Measurements from ENCODE around the gene MAGEF1. TPM values are rescaled to one million over a fixed set of nuclear protein-coding genes. Genes with fewer than 3 reads are reported as not detected.
A peak's percentile ranks its signal among the peaks of the same experiment; 100 is the strongest.

MAGEF1 gene
- total RNA-seq, 2 experiments from 2014 or later: 4.9 to 6.0 TPM

DNA sequence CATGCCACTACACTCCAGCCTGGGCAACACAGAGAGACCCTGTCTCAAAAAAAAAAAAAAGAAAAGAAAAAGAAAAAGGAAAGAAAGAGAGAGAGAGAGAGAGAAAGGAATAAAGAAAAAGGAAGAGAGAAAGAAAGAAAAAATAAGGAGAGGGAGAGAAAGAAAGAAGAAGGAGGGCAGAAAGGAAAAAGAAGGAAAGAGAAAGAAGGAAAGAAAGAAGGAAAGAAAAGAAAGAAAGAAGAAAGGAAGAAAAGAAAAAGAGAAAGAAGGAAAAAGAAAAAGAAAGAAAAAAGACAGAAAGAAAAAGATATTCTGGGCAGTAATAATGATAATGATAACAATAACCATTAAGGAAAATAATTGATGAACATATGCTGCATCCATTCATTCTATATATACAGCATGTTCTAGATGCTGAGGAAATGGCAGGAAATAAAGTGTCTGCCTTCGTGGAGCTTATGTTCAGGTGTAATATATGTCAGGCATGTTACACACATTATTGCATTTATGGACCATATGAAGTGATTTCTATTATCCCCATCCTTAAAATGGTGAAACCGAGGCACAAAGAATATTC is 37.4 kb upstream of the MAGEF1 start:
- POLR2A ChIA-PET: interaction anchor here (0.7 kb wide), 1 partner anchor 15 kb away, joined by 6 read pairs; no protein-coding TSS in a partner anchor
- H3K36me3 Mint-ChIP-seq: peaks cover 1% of the 10 kb centered on the region
- no peaks in the 10 kb centered on the region for H3K9me3 Mint-ChIP-seq
- ATAC-seq (ENCODE audit: low read depth) (no peak), DNase-seq (no peak)
- peaks cover 15% of the 10 kb centered on the region for H3K27me3 Mint-ChIP-seq
- H3K27ac Mint-ChIP-seq: no peak overlapping the region
- H3K4me3 Mint-ChIP-seq: no peak overlapping the region
- peaks cover 5% of the 10 kb centered on the region for H3K4me1 Mint-ChIP-seq

DNA sequence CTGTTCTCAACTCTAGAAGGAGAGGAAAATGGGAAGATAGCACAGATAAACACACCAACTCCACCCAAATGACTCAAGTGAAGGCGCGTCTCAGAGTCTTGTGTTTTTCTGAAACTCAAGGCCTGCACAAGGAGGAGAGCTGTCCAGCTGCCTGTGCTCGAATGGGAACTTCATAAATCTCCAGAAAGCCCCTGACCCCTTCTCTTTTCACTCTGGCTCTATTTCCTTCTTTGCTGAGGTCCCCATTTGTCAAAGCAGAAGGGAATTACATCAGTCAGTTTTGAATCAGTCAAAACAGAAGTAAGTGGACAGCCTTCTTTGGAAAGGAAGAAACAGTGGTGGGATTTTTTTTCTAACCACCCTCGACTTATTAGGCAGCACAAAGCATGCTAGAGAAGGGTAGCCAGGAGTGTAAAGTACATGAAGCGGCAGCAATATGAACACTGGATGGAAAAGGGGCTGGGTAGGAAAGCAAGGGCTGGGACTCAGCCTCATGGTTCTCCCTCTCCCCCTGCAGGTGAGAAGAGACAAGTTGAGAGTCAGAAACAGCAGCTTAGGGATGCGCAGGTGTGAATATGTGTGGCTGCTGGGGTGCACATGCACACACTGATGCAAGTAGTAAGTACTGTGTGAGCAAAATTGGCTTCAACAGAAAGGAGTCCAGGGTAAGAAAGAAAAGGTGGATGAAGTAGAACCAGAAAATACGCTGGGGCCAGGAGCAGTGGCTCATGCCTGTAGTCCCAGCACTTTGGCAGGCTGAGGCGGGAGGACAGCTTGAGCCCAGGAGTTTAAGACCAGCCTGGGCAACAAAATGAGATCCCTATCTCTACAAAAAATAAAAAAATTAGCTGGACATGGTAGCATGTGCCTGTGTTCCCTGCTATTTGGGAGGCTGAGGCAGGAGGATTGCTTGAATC is 36.6 kb upstream of the MAGEF1 start:
- Mint-ChIP-seq H3K4me1 (peaks cover 5% of the 10 kb centered on the region), H3K27me3 (peaks cover 15% of the 10 kb centered on the region), H3K9me3 (no peaks in the 10 kb centered on the region), H3K27ac (no peak overlapping the region), H3K4me3 (no peak overlapping the region), H3K36me3 (peaks cover 1% of the 10 kb centered on the region)
- POLR2A ChIA-PET: interaction anchor here (0.7 kb wide), 1 partner anchor 14 kb away, joined by 6 read pairs; no protein-coding TSS in a partner anchor
- ATAC-seq (ENCODE audit: low read depth) (no peak), DNase-seq (no peak)

DNA sequence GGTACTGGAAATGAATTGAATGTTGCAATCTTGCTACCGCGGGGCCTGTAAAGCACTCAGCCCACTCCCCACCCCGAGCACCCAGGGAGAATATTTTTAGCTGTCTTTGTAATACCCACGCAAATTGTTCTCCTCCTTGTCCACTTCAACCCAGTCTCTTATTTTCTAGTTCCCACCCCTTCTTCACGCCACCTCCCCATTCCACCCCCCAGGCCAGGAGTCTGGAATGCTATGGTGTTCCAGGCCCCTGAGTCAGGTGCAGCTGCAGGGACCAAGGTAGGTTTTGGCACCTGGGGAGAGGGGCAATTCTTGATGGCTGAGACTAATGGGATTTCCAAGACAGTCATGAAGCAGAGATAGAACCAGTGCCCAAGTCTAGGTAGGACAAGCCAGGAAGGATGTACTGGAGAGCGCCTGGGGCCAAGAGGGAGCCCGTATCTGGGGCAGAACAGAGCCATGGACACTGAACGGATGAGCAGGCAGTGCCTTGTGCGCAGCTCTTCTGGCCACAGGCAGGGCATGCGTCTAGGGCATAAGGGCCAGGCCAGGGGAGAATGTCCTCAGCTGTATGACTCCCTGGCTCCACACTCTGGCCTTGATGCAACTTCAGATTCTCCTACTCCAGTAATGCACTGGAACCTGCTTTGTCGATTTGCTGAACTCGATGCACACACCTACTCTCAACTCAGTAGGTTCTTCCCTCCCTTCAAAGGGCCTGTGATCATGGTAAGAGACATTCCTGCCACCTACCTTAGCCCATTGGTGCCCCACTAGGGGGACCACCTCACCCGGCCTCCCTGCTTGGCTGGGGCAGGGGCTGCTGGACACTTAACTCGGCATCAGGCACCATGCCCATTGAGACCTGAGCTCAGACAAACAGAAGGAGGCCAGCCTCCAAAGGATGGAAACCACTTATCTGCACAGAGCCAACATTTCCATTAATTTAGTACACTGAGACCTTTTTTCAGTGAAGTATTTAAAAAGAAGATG is 34.6 kb upstream of the MAGEF1 start:
- POLR2A ChIA-PET: no interaction called here
- DNase-seq (no peak), ATAC-seq (ENCODE audit: low read depth) (no peak)
- H3K36me3 Mint-ChIP-seq: no peaks in the 10 kb centered on the region
- no peaks in the 10 kb centered on the region for H3K9me3 Mint-ChIP-seq
- peaks cover 11% of the 10 kb centered on the region for H3K27me3 Mint-ChIP-seq
- H3K4me3 Mint-ChIP-seq: no peak overlapping the region
- H3K4me1 Mint-ChIP-seq: peaks cover 3% of the 10 kb centered on the region
- H3K27ac Mint-ChIP-seq: no peak overlapping the region

DNA sequence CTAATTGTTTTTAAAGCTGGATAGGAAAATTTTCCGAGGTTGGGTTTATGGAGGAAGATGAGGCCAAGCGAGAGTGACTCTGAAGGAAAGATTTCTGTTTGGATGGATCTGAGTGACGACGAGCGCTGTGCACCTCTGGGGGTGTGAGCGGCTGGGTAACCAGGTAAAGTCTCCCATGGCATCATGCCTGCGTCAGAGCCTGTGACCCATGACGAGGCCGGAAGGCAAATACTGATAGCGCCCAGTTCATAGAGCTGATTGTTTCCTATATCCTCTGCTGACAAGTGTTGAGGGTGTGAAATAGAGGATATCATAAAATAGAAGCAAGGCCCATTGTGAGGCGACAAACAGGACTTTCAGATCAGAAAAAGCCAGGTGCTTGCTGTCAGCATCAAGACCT is 33.7 kb upstream of the MAGEF1 start:
- POLR2A ChIA-PET: no interaction called here
- Mint-ChIP-seq H3K27me3 (peaks cover 11% of the 10 kb centered on the region), H3K36me3 (no peaks in the 10 kb centered on the region), H3K27ac (no peak overlapping the region), H3K4me1 (peaks cover 3% of the 10 kb centered on the region), H3K9me3 (no peaks in the 10 kb centered on the region), H3K4me3 (no peak overlapping the region)
- no peak for DNase-seq
- ATAC-seq (ENCODE audit: low read depth): no peak

DNA sequence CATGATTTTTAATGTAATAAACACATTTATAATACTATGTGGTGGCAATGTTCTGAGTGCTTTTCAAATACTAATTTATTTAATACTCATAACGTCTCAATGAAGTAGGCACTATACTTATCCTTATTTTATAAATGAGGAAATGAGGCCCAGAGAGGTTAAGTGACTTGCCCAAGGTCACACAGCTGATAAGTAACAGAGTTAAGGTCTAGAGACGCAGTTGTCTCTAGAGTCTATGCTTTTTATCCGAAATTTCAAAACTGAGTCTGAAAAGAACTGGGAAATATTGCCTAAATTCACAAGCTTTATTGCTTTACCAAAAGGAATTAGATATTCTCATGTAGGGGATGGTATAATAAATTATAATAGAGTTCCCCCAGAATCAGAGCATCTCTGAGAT is 31.4 kb upstream of the MAGEF1 start:
- no peak for DNase-seq
- H3K4me1 Mint-ChIP-seq: peaks cover 2% of the 10 kb centered on the region

DNA sequence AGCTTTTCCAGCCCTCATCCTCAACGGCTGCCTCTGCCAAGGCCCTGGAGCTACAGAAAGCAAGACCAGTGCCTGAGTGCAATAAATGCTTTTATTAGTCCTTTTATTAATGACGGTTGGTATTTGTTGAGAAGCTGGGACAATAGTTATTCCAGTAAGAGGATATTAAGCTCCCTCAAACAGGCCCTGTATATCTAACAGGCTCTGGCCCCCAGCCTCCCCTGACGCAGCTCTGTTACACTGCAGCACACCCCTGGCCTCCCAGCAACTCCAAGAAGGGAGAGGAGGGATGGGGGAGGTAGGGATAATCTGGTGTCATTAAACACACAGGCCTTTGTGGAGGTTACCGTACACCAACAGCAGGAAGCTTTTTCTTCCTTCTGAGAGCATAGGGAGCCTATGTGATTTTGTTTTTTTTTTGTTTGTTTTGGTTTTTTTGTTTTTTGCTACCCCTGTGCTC is 30.8 kb upstream of the MAGEF1 start:
- no peak for ATAC-seq (ENCODE audit: low read depth)
- DNase-seq: no peak
- no peaks in the 10 kb centered on the region for H3K36me3 Mint-ChIP-seq
- no peak overlapping the region for H3K4me3 Mint-ChIP-seq
- H3K27ac Mint-ChIP-seq: no peak overlapping the region
- POLR2A ChIA-PET: no interaction called here
- H3K27me3 Mint-ChIP-seq: peaks cover 12% of the 10 kb centered on the region
- no peaks in the 10 kb centered on the region for H3K4me1 Mint-ChIP-seq
- H3K9me3 Mint-ChIP-seq: no peaks in the 10 kb centered on the region

More for the DNA sequence above, 31.4 kb upstream of the MAGEF1 start:
- no peak for ATAC-seq (ENCODE audit: low read depth)
- Mint-ChIP-seq H3K4me3 (no peak overlapping the region), H3K9me3 (no peaks in the 10 kb centered on the region), H3K27ac (no peak overlapping the region), H3K36me3 (no peaks in the 10 kb centered on the region), H3K27me3 (peaks cover 12% of the 10 kb centered on the region)
- POLR2A ChIA-PET: no interaction called here

DNA sequence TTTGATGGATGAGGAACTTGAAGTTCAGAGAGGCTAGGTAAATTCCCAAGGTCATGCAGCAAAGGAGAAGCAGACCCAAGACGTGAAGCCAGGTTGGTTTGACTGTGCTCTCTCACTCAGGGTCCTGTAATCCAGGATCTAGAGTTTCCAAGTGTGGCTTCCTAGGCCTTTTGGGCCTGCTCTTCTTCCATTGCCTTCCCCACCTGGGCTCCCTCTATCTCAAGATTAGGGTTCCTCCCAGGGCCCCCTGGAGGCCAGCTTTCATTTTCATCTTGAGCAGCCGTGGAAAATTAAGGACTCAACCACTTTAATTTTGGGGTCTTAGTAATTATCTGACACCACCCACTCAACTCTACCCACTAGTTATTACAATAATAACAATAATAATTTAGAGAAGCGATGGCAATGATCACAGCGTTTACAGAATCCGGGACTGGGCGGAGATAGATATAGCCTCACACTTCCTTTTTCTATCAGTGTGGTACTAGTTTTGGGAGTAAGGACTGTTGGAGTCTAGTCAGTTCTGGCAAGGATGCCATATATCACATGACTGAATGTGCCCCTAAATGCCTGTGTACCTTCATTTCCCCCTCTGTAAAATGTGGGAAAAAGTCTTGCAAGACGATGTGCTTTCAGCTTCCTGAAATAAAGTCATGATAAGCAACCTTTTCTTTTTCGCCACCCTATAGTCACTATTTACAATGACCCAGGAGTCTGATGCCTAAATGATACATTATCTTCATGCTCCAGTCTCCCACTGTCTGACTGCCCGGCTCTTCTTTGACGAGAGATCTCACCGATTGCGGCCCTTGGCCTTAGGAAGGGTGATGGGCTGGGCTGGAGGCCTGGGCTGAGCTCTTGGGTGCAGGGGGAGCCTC is 30.2 kb upstream of the MAGEF1 start:
- no peaks in the 10 kb centered on the region for H3K4me1 Mint-ChIP-seq
- POLR2A ChIA-PET: interaction anchor here (0.6 kb wide), 1 partner anchor 9 kb away, joined by 3 read pairs; no protein-coding TSS in a partner anchor
- no peak overlapping the region for H3K4me3 Mint-ChIP-seq
- no peak for ATAC-seq (ENCODE audit: low read depth)
- H3K9me3 Mint-ChIP-seq: no peaks in the 10 kb centered on the region
- H3K27me3 Mint-ChIP-seq: peaks cover 15% of the 10 kb centered on the region
- no peaks in the 10 kb centered on the region for H3K36me3 Mint-ChIP-seq
- DNase-seq: peak; percentile 9
- H3K27ac Mint-ChIP-seq: no peak overlapping the region

DNA sequence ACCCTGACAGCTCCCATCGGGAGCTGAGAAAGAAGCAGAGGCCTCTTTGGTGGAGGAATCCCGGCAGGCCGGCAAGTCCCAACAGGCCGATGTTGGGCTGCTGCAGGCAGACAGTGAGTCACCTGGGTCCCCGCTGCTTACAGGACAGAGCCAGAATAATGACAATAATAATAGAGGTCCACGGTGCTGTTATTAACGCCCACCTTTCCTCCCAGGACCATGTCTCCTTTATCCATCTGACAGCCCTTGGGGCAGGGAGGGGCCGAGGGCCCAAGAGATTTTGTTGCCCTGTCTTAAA is 29.3 kb upstream of the MAGEF1 start:
- no peaks in the 10 kb centered on the region for H3K36me3 Mint-ChIP-seq
- ATAC-seq (ENCODE audit: low read depth) (no peak), DNase-seq (no peak)
- peaks cover 11% of the 10 kb centered on the region for H3K27me3 Mint-ChIP-seq
- no peaks in the 10 kb centered on the region for H3K9me3 Mint-ChIP-seq
- H3K4me1 Mint-ChIP-seq: no peaks in the 10 kb centered on the region
- H3K27ac Mint-ChIP-seq: no peak overlapping the region
- POLR2A ChIA-PET: no interaction called here
- H3K4me3 Mint-ChIP-seq: no peak overlapping the region

DNA sequence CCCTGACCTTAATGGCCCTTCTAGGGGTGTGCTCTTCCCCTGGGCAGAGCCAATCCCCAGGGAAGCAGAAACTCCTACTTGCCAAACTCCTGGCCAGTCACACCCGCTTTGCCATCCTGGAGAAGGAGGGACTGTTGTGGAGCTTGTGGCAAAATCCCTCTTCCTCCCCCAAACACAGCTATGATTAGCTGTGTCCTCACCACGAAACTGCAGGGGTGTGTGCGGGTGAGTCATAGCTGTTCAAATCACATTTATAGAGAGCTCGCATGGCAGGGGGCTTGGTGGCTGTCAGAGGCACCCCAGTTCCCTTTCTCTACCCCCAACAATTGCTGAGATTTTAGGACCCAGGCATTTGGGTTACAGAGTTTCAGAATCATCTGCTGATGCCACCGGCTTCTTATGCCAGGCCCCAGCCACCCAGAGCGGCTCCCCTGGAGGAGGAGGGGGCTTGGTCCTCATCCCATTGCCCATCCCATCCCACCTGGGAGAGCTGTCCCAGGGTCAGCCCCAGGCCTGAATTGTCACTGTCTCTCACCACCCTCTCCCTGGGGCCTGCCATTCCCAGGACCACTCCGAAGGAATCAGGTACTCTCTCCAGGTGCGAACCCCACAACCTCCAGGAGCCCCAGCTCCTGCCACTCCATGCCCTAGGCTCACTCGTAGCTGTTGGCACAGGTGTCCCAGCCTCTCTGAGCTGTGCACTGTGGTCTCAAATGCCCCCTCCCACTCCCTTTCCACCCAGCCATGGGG is 28.8 kb upstream of the MAGEF1 start:
- Mint-ChIP-seq H3K27me3 (peaks cover 11% of the 10 kb centered on the region), H3K36me3 (no peaks in the 10 kb centered on the region), H3K4me3 (no peak overlapping the region), H3K9me3 (no peaks in the 10 kb centered on the region), H3K27ac (no peak overlapping the region), H3K4me1 (no peaks in the 10 kb centered on the region)
- ATAC-seq (ENCODE audit: low read depth) (no peak), DNase-seq (peak; percentile 13)
- POLR2A ChIA-PET: no interaction called here

DNA sequence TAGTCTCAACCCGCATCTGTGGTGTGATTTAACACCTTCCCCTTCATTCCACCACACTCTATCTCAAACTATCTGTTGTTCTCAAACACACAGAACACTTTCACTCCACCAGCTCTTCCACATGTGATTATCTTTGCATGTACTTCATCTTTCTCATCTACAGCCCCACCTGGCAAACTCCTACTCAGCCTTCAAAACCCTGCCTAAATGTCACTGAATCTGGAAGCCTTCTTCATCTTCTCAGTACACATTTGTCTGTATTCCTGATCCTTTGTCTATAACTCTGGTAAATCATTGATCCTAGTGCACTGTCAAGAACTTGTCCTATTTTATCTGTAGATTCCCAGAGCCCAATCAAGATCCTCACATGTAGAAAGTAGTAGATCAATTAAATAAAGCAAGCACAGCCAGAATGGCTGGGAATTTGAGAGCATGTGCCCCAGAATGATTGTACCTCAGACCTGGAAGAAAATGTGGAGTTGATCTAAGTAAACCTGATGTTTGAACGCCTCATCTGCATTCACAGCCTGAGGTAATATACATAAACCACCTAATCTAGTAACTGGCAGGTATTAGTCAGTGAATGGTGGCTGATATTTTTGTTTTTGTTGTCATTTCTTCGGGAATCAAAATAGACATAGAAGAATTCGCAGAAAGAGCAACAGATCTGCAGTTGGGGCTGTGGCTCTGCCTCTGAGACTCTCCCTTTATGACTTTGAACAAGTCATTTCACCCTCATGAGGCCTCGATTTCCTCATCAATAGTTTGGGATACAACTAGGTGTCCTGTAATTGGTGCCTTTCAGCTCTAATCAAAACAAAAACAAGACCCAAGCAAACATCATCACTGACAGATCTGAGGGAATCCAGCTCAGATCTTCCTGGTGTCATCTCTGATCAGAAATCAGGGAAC is 28.0 kb upstream of the MAGEF1 start:
- no peak for ATAC-seq (ENCODE audit: low read depth)

DNA sequence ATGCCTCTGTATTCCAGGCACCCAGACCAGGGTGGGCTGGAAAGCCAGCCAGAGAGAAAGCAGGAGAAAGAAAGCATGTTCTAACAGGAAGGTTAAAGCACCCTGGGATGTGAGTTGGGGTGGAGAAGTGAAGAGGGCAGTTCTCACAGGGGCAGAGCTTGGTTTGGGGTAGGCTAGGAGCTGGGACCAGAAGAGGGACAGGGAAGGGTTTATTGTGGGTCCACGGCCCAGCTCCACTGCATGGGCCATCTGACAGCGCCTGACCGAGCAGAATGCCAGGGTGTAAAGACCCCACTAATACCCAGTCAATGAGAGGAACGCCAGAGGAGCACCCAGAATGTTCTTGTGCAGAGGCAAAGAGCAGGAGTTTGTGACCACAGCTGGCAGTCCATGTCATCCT is 27.1 kb upstream of the MAGEF1 start:
- Mint-ChIP-seq H3K27ac (no peak overlapping the region), H3K36me3 (no peaks in the 10 kb centered on the region), H3K4me1 (no peaks in the 10 kb centered on the region), H3K4me3 (no peak overlapping the region), H3K9me3 (no peaks in the 10 kb centered on the region), H3K27me3 (peaks cover 8% of the 10 kb centered on the region)
- POLR2A ChIA-PET: no interaction called here
- DNase-seq (peak; percentile 3), ATAC-seq (ENCODE audit: low read depth) (no peak)

More for the DNA sequence above, 28.0 kb upstream of the MAGEF1 start:
- no peak overlapping the region for H3K27ac Mint-ChIP-seq
- no peak overlapping the region for H3K4me3 Mint-ChIP-seq
- no peaks in the 10 kb centered on the region for H3K9me3 Mint-ChIP-seq
- no peaks in the 10 kb centered on the region for H3K4me1 Mint-ChIP-seq
- no peaks in the 10 kb centered on the region for H3K36me3 Mint-ChIP-seq
- POLR2A ChIA-PET: no interaction called here
- DNase-seq: no peak
- peaks cover 9% of the 10 kb centered on the region for H3K27me3 Mint-ChIP-seq
